IMR-90 (cell line): ENCODE measurements around the gene PLD1. TPM values are rescaled to one million over a fixed set of nuclear protein-coding genes. Genes with fewer than 3 reads are reported as not detected.

Experiments
- ATAC-seq: fragments of 200-7000 bp; cut with Tn5 transposase; 2 replicates; pipeline ENCODE4 v1.9.1; 2020; ENCODE audit warnings: low read depth, mild to moderate bottlenecking, moderate library complexity
- BruUV-seq: library from RNA; stranded (reverse); fragments of 400-500 nt; replicated peaks from 2 replicates; lab custom pipeline; 2021; lab: Mats Ljungman, UMichigan
- CTCF ChIA-PET: fragments of 300-600 bp; formaldehyde crosslinking; extraction: SDS; loops from one replicate; lab custom pipeline; 2021; ENCODE audit warnings: antibody characterized with exemption; lab: Yijun Ruan, JAX
- POLR2A ChIA-PET: fragments of 300-600 bp; sonication (Branson Sonifier 250); formaldehyde crosslinking; loops from one replicate; lab custom pipeline; 2022; ENCODE audit warnings: antibody characterized with exemption; ENCODE audit not compliant: unreplicated experiment; lab: Charles Lee
- DNase-seq: peaks from one replicate; pipeline ENCODE4 v3.0.0; 2013
- H2AFZ ChIP-seq: replicated peaks from 2 replicates; pipeline ENCODE3; 2013; ENCODE audit warnings: low read length, mild to moderate bottlenecking; ENCODE audit not compliant: poor library complexity
- H2AK5ac ChIP-seq: 2 replicates; pipeline ENCODE4 v1.6.1; 2013; ENCODE audit warnings: low read depth, low read length, inconsistent platforms
- H2AK9ac ChIP-seq: replicated peaks from 2 replicates; pipeline ENCODE3; 2013; ENCODE audit warnings: mild to moderate bottlenecking, low read depth, low read length, moderate library complexity; ENCODE audit not compliant: poor library complexity
- H2BK120ac ChIP-seq: 2 replicates; pipeline ENCODE4 v1.6.1; 2013; ENCODE audit warnings: low read depth, low read length, inconsistent platforms
- H2BK15ac ChIP-seq: 3 replicates; pipeline ENCODE4 v1.6.1; 2013; ENCODE audit warnings: low read depth, low read length, inconsistent platforms
- H2BK20ac ChIP-seq: 2 replicates; pipeline ENCODE4 v1.6.1; 2013; ENCODE audit warnings: low read depth, mild to moderate bottlenecking, inconsistent platforms, low read length, moderate library complexity
- H2BK5ac ChIP-seq: 2 replicates; pipeline ENCODE4 v1.6.1; 2013; ENCODE audit warnings: mild to moderate bottlenecking, low read depth, low read length, inconsistent platforms; ENCODE audit not compliant: poor library complexity, severe bottlenecking
- H3K14ac ChIP-seq: replicated peaks from 2 replicates; pipeline ENCODE4 v1.6.1; 2013; ENCODE audit warnings: low read depth, low read length, inconsistent platforms
- H3K18ac ChIP-seq: 2 replicates; pipeline ENCODE4 v1.6.1; 2013; ENCODE audit warnings: low read depth, low read length, control low read depth
- H3K23ac ChIP-seq: 2 replicates; pipeline ENCODE4 v1.6.1; 2013; ENCODE audit warnings: low read depth, low read length, inconsistent platforms
- H3K27ac ChIP-seq: 2 replicates; pipeline ENCODE4 v1.5.1; 2013; ENCODE audit warnings: mild to moderate bottlenecking, control low read depth, low read length; ENCODE audit not compliant: insufficient read depth
- H3K27me3 ChIP-seq: 2 replicates; pipeline ENCODE4 v1.6.1; 2013; ENCODE audit warnings: low read length; ENCODE audit not compliant: control insufficient read depth, insufficient read depth
- H3K36me3 ChIP-seq: 2 replicates; pipeline ENCODE4 v1.6.1; 2013; ENCODE audit warnings: low read length, mixed read lengths; ENCODE audit not compliant: control insufficient read depth, insufficient read depth
- H3K4ac ChIP-seq: 2 replicates; pipeline ENCODE4 v1.6.1; 2013; ENCODE audit warnings: low read depth, low read length, inconsistent platforms
- H3K4me1 ChIP-seq: 2 replicates; pipeline ENCODE4 v1.6.1; 2013; ENCODE audit warnings: low read length, mixed read lengths; ENCODE audit not compliant: control insufficient read depth, insufficient read depth
- H3K4me2 ChIP-seq: 2 replicates; pipeline ENCODE4 v1.6.1; 2013; ENCODE audit warnings: low read depth, mild to moderate bottlenecking, control low read depth, low read length, moderate library complexity
- H3K4me3 ChIP-seq: 2 replicates; pipeline ENCODE4 v1.5.1; 2013; ENCODE audit warnings: low read depth, mild to moderate bottlenecking, control low read depth, low read length, moderate library complexity; ENCODE audit not compliant: insufficient read depth
- H3K56ac ChIP-seq: 2 replicates; pipeline ENCODE4 v1.6.1; 2013; ENCODE audit warnings: low read length, inconsistent platforms; ENCODE audit not compliant: insufficient read depth; ENCODE audit errors: extremely low read depth
- H3K79me1 ChIP-seq, 2 experiments: 2 replicates each; pipeline ENCODE4 v1.6.1; 2013; ENCODE audit warnings: low read length in 2 of 2, inconsistent platforms in 1 of 2, low read depth in 1 of 2
- H3K9ac ChIP-seq: 2 replicates; pipeline ENCODE4 v1.6.1; 2013; ENCODE audit warnings: low read depth, low read length, control low read depth
- H3K9me1 ChIP-seq: 2 replicates; pipeline ENCODE4 v1.6.1; 2013; ENCODE audit warnings: low read length, inconsistent platforms; ENCODE audit not compliant: insufficient read depth
- H3K9me3 ChIP-seq: 2 replicates; pipeline ENCODE4 v1.6.1; 2013; ENCODE audit warnings: low read length; ENCODE audit not compliant: control insufficient read depth, insufficient read depth
- H4K20me1 ChIP-seq: 2 replicates; pipeline ENCODE4 v1.6.1; 2013; ENCODE audit warnings: low read length, inconsistent platforms; ENCODE audit not compliant: insufficient read depth
- H4K5ac ChIP-seq: 2 replicates; pipeline ENCODE4 v1.6.1; 2013; ENCODE audit warnings: mild to moderate bottlenecking, low read depth, low read length, control low read depth
- H4K8ac ChIP-seq, 2 experiments: 2 replicates each; pipeline ENCODE4 v1.6.1; 2013; ENCODE audit warnings: low read depth in 2 of 2, low read length in 2 of 2, control low read depth in 1 of 2, inconsistent platforms in 1 of 2
- H4K91ac ChIP-seq: 2 replicates; pipeline ENCODE4 v1.6.1; 2013; ENCODE audit warnings: low read depth, low read length, inconsistent platforms; ENCODE audit not compliant: insufficient read depth
- BHLHE40 ChIP-seq: fragments of 150-350 bp; IDR thresholded peaks from 2 replicates; pipeline ENCODE4 v1.6.1; 2016; ENCODE audit warnings: mild to moderate bottlenecking, low read depth, low read length
- CEBPB ChIP-seq: IDR thresholded peaks from 2 replicates; pipeline ENCODE4 v1.6.1; 2012; ENCODE audit warnings: low read depth, low read length, improper control_type of control experiment
- FOS ChIP-seq: fragments of 150-350 bp; IDR thresholded peaks from 2 replicates; pipeline ENCODE4 v1.6.1; 2016; ENCODE audit warnings: low read depth, low read length
- MAFK ChIP-seq: IDR thresholded peaks from 2 replicates; pipeline ENCODE4 v1.6.1; 2012; ENCODE audit warnings: low read depth, low read length, improper control_type of control experiment
- MAZ ChIP-seq: IDR thresholded peaks from 2 replicates; pipeline ENCODE4 v1.6.1; 2012; ENCODE audit warnings: low read depth, mild to moderate bottlenecking, low read length, improper control_type of control experiment, moderate library complexity, borderline replicate concordance
- MXI1 ChIP-seq: IDR thresholded peaks from 2 replicates; pipeline ENCODE4 v1.6.1; 2012; ENCODE audit warnings: low read depth, mild to moderate bottlenecking, low read length, moderate library complexity, borderline replicate concordance
- POLR2A ChIP-seq: IDR thresholded peaks from 2 replicates; pipeline ENCODE4 v1.6.1; 2012; ENCODE audit warnings: mild to moderate bottlenecking, low read depth, low read length
- RAD21 ChIP-seq: IDR thresholded peaks from 2 replicates; pipeline ENCODE4 v1.6.1; 2012; ENCODE audit warnings: low read length, improper control_type of control experiment
- RFX5 ChIP-seq: IDR thresholded peaks from 2 replicates; pipeline ENCODE4 v1.8.0; 2012; ENCODE audit warnings: low read depth, mild to moderate bottlenecking, low read length, moderate library complexity
- SMC3 ChIP-seq: fragments of 150-350 bp; IDR thresholded peaks from 2 replicates; pipeline ENCODE4 v1.6.1; 2016; ENCODE audit warnings: low read depth, mild to moderate bottlenecking, antibody characterized with exemption, low read length, moderate library complexity
- USF2 ChIP-seq: fragments of 150-350 bp; IDR thresholded peaks from 2 replicates; pipeline ENCODE4 v1.6.1; 2017; ENCODE audit warnings: mild to moderate bottlenecking, antibody characterized with exemption, low read length, low read depth
- WGBS, 2 experiments: methylation state at CpG; one replicate each; pipeline versions ENCODE4 v1.1.5 to v1.1.7; 2013; ENCODE audit warnings: missing lambda C conversion rate in 2 of 2; ENCODE audit not compliant: insufficient read length in 1 of 2; ENCODE audit errors: extremely low coverage in 2 of 2; 5-methylcytosine and 5-hydroxymethylcytosine counted together
- dilution Hi-C: fragments of 300-500 bp; cut with HindIII; formaldehyde crosslinking; loops from one replicate; pipeline ENCODE4 v1.14.3; 2018; ENCODE audit warnings: low sequenced_read_pairs; ENCODE audit not compliant: unreplicated experiment
- in situ Hi-C: fragments of 300-500 bp; cut with MboI; formaldehyde crosslinking; loops from 3 replicates; pipeline ENCODE4 v1.14.3; 2019; ENCODE audit warnings: low sequenced_read_pairs, inconsistent platforms, mixed read lengths
- intact Hi-C: fragments of 100-400 bp; cut with micrococcal nuclease; formaldehyde crosslinking; loops from 2 replicates; pipeline ENCODE4 v1.10.0; 2022
- polyA plus RNA-seq, 3 experiments: library from polyadenylated mRNA; depleted of rRNA; stranded (reverse); fragments of >200 nt; gene quantifications; 2 replicates each; pipeline ENCODE4 v1.2.3, GENCODE V29; 2012; ENCODE audit warnings: low replicate concordance in 1 of 3
- total RNA-seq: library from RNA; depleted of rRNA; stranded (reverse); fragments of >200 nt; gene quantifications from 2 replicates; pipeline ENCODE4 v1.2.3, GENCODE V29; 2012
- TF ChIP-seq, protein P1 (sequence below): conservative IDR thresholded peaks from 2 replicates; pipeline ENCODE4 v1.5.1; 2012; ENCODE audit warnings: mild to moderate bottlenecking, low read depth, low read length, improper control_type of control experiment

The PLD1 gene
- total and polyA plus RNA-seq, 2 of the 4 experiments (the other 2 are of a cell fraction): 3.3 to 9.7 TPM

GRCh38 chr3:171598990-171599389 is 211.3 kb downstream of the PLD1 start:
- H3K4me1 ChIP-seq: no peaks in the 10 kb centered on the region
- no peak overlapping the region for H3K56ac ChIP-seq
- in situ Hi-C loops (no loop called here), intact Hi-C loops (no loop called here), dilution Hi-C loops (no loop called here)
- H3K9me3 ChIP-seq: no peaks in the 10 kb centered on the region
- no TSS peak for BruUV-seq
- H4K5ac ChIP-seq: no peak overlapping the region
- no peak overlapping the region for H4K8ac ChIP-seq
- ChIA-PET POLR2A (no interaction called here), CTCF (no interaction called here)
- H3K4me2 ChIP-seq: no peak overlapping the region
- peaks cover 4% of the 10 kb centered on the region for H3K36me3 ChIP-seq
- no peak overlapping the region for H3K9ac ChIP-seq
- no peak overlapping the region for H3K4me3 ChIP-seq
- H2AK9ac ChIP-seq: no peak overlapping the region
- H3K79me1 ChIP-seq: no peaks in the 10 kb centered on the region
- no peak overlapping the region for H2BK15ac ChIP-seq
- no peak for DNase-seq
- WGBS, 2 experiments: 100% methylated on average over 1 of the region's 3 CpGs; no CpG with 5 or more reads in 1 of the 2 experiments
- H2AK5ac ChIP-seq: no peak overlapping the region
- H3K9me1 ChIP-seq: no peaks in the 10 kb centered on the region
- no peak overlapping the region for H2BK20ac ChIP-seq
- H4K91ac ChIP-seq: no peak overlapping the region
- TF ChIP-seq MXI1: no peak
- TF ChIP-seq BHLHE40: no peak
- no peak for TF ChIP-seq MAZ
- TF ChIP-seq SMC3: no peak
- TF ChIP-seq RAD21: no peak
- TF ChIP-seq CEBPB: no peak
- no peak for TF ChIP-seq FOS
- no peak for TF ChIP-seq POLR2A
- no peak for TF ChIP-seq MAFK
- TF ChIP-seq, protein P1, sequence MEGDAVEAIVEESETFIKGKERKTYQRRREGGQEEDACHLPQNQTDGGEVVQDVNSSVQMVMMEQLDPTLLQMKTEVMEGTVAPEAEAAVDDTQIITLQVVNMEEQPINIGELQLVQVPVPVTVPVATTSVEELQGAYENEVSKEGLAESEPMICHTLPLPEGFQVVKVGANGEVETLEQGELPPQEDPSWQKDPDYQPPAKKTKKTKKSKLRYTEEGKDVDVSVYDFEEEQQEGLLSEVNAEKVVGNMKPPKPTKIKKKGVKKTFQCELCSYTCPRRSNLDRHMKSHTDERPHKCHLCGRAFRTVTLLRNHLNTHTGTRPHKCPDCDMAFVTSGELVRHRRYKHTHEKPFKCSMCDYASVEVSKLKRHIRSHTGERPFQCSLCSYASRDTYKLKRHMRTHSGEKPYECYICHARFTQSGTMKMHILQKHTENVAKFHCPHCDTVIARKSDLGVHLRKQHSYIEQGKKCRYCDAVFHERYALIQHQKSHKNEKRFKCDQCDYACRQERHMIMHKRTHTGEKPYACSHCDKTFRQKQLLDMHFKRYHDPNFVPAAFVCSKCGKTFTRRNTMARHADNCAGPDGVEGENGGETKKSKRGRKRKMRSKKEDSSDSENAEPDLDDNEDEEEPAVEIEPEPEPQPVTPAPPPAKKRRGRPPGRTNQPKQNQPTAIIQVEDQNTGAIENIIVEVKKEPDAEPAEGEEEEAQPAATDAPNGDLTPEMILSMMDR: no peak
- no peak for TF ChIP-seq RFX5
- no peak for TF ChIP-seq USF2
- no peaks in the 10 kb centered on the region for H4K20me1 ChIP-seq
- no peak overlapping the region for H3K23ac ChIP-seq
- H2AFZ ChIP-seq: no peak overlapping the region
- no peak overlapping the region for H2BK120ac ChIP-seq
- no peak overlapping the region for H3K27ac ChIP-seq
- ATAC-seq: no peak
- no peak overlapping the region for H3K14ac ChIP-seq
- H3K27me3 ChIP-seq: no peaks in the 10 kb centered on the region; the same call in 1 of the 2 replicates
- no peak overlapping the region for H2BK5ac ChIP-seq
- H3K18ac ChIP-seq: no peak overlapping the region
- no peak overlapping the region for H3K4ac ChIP-seq
